Suprapubic skin (tissue), 4 donors: Measurements from ENCODE around the gene SLC22A3. TPM values are rescaled to one million over a fixed set of nuclear protein-coding genes. Genes with fewer than 3 reads are reported as not detected.

ENCODE experiments used
- DNase-seq, 2 donors: peaks; one replicate each; pipeline ENCODE4 v3.0.0-alpha.2; 2019; ENCODE audit warnings: low spot score in 2 of 2
- H3K27ac ChIP-seq: fragments of 200-600 bp; sonication (generic); one replicate; pipeline ENCODE4 v1.5.1; 2019
- H3K27me3 ChIP-seq: fragments of 200-600 bp; sonication (generic); one replicate; pipeline ENCODE4 v1.5.1; 2019
- H3K36me3 ChIP-seq: fragments of 200-600 bp; sonication (generic); one replicate; pipeline ENCODE4 v1.5.1; 2019
- H3K4me1 ChIP-seq: fragments of 200-600 bp; sonication (generic); one replicate; pipeline ENCODE4 v1.5.1; 2019
- H3K4me3 ChIP-seq: fragments of 200-600 bp; sonication (generic); one replicate; pipeline ENCODE4 v1.5.1; 2019; ENCODE audit warnings: mild to moderate bottlenecking
- H3K9me3 ChIP-seq: fragments of 200-600 bp; sonication (generic); one replicate; pipeline ENCODE4 v1.5.1; 2019
- CTCF ChIP-seq, 2 donors: fragments of 200-600 bp in 1 of 2; fragments of 450-650 bp in 1 of 2; sonication (generic) in 1 of 2; IDR thresholded peaks; one replicate each; pipeline ENCODE4 v1.5.1; 2016 to 2019; ENCODE audit warnings: antibody characterized with exemption in 2 of 2, mild to moderate bottlenecking in 1 of 2, moderate library complexity in 1 of 2
- EP300 ChIP-seq: sonication (generic); formaldehyde crosslinking; IDR thresholded peaks from one replicate; pipeline ENCODE4 v1.6.1; 2017; ENCODE audit warnings: antibody characterized with exemption
- POLR2A ChIP-seq, 2 donors: fragments of 450-650 bp; IDR thresholded peaks; one replicate each; pipeline ENCODE4 v1.6.1; 2017; ENCODE audit warnings: antibody characterized with exemption in 2 of 2, mild to moderate bottlenecking in 2 of 2, moderate library complexity in 2 of 2
- POLR2AphosphoS5 ChIP-seq, 3 donors: sonication (generic); formaldehyde crosslinking; IDR thresholded peaks; one replicate each; pipeline ENCODE4 v1.6.1; 2017; ENCODE audit warnings: antibody characterized with exemption in 3 of 3
- WGBS: methylation state at CpG from one replicate; pipeline ENCODE4 v1.1.5; 2018; 5-methylcytosine and 5-hydroxymethylcytosine counted together
- total RNA-seq, 4 donors: library from RNA; depleted of rRNA; stranded (reverse); fragments of >200 nt; gene quantifications; one replicate each; pipeline ENCODE4 v1.1.0, GENCODE V29; 2016

SLC22A3 gene
- total RNA-seq, 4 donors from 2014 or later = 13.3 to 15.8 (median 15.7) TPM

GRCh38 chr6:160316261-160316660 lies 31.9 kb upstream of the SLC22A3 start:
- Histone ChIP-seq H3K4me1 (no peaks in the 10 kb centered on the region), H3K36me3 (no peaks in the 10 kb centered on the region), H3K27me3 (no peaks in the 10 kb centered on the region), H3K4me3 (no peak overlapping the region), H3K27ac (no peak overlapping the region), H3K9me3 (peaks cover 7% of the 10 kb centered on the region)
- TF ChIP-seq CTCF (IDR thresholded peaks at IDR 0.05) (no peak), POLR2A (IDR thresholded peaks at IDR 0.05) (no peak), POLR2AphosphoS5 (IDR thresholded peaks at IDR 0.05) (no peak), EP300 (no peak)
- DNase-seq = no peak

- no peaks in the 10 kb centered on the region for H3K9me3 ChIP-seq
- no peaks in the 10 kb centered on the region for H3K27me3 ChIP-seq
- WGBS = 83% methylated on average over 1 of the region's 1 CpG
- no peak overlapping the region for H3K4me3 ChIP-seq
- H3K27ac ChIP-seq = no peak overlapping the region
- no peak for TF ChIP-seq POLR2A (IDR thresholded peaks at IDR 0.05)
- DNase-seq = no peak
- no peaks in the 10 kb centered on the region for H3K36me3 ChIP-seq
- H3K4me1 ChIP-seq = no peaks in the 10 kb centered on the region
Observed at GRCh38 chr6:160319246-160319645, 28.9 kb upstream of the SLC22A3 start.

GRCh38 chr6:160321729-160322505 lies 26.3 kb upstream of the SLC22A3 start:
- Histone ChIP-seq H3K4me3 (no peak overlapping the region), H3K9me3 (no peaks in the 10 kb centered on the region), H3K27ac (no peak overlapping the region), H3K27me3 (no peaks in the 10 kb centered on the region), H3K36me3 (no peaks in the 10 kb centered on the region), H3K4me1 (no peaks in the 10 kb centered on the region)
- 72% methylated on average over 5 of the region's 5 CpGs for WGBS
- DNase-seq = no peak
- TF ChIP-seq CTCF (IDR thresholded peaks at IDR 0.05) (no peak), POLR2AphosphoS5 (IDR thresholded peaks at IDR 0.05) (no peak), EP300 (no peak), POLR2A (IDR thresholded peaks at IDR 0.05) (no peak)

- WGBS = 82% methylated on average over 3 of the region's 3 CpGs
- no peaks in the 10 kb centered on the region for H3K36me3 ChIP-seq
Observed at GRCh38 chr6:160327981-160328380, 20.2 kb upstream of the SLC22A3 start.

GRCh38 chr6:160328447-160328846 lies 19.7 kb upstream of the SLC22A3 start:
- Histone ChIP-seq H3K36me3 (no peaks in the 10 kb centered on the region), H3K4me3 (no peak overlapping the region), H3K9me3 (no peaks in the 10 kb centered on the region), H3K27ac (no peak overlapping the region), H3K27me3 (no peaks in the 10 kb centered on the region), H3K4me1 (no peaks in the 10 kb centered on the region)
- 50% methylated on average over 8 of the region's 8 CpGs for WGBS
- no peak for DNase-seq
- TF ChIP-seq POLR2A (IDR thresholded peaks at IDR 0.05) (no peak), POLR2AphosphoS5 (IDR thresholded peaks at IDR 0.05) (no peak), EP300 (no peak), CTCF (IDR thresholded peaks at IDR 0.05) (no peak)

More at GRCh38 chr6:160327981-160328380, 20.2 kb upstream of the SLC22A3 start:
- no peak for DNase-seq
- TF ChIP-seq CTCF (IDR thresholded peaks at IDR 0.05) = no peak
- no peak for TF ChIP-seq POLR2A (IDR thresholded peaks at IDR 0.05)
- TF ChIP-seq POLR2AphosphoS5 (IDR thresholded peaks at IDR 0.05) = no peak
- TF ChIP-seq EP300 = no peak
- no peaks in the 10 kb centered on the region for H3K27me3 ChIP-seq
- H3K9me3 ChIP-seq = no peaks in the 10 kb centered on the region
- H3K4me3 ChIP-seq = no peak overlapping the region
- no peaks in the 10 kb centered on the region for H3K4me1 ChIP-seq
- no peak overlapping the region for H3K27ac ChIP-seq
